Cardiac muscle cell (in vitro differentiated cells and primary cell): Measurements from ENCODE around the gene TXNDC12. TPM values are rescaled to one million over a fixed set of nuclear protein-coding genes. Genes with fewer than 3 reads are reported as not detected.
A peak's percentile ranks its signal among the peaks of the same experiment; 100 is the strongest.
"Not testable (repeated sequence)": the region's sequence is repeated elsewhere in the genome, so short reads cannot be mapped to it uniquely, and the experiment has no call there.

Experiments
- DNase-seq, 2 donors: peaks; one replicate each; pipeline versions ENCODE4 v3.0.0 to v3.0.0-alpha.2; 2010 to 2017; ENCODE audit warnings: low read depth in 1 of 2, low spot score in 1 of 2
- H3K27ac ChIP-seq: fragments of 200-600 bp; sonication (generic); 2 replicates; pipeline ENCODE4 v1.5.1; 2016
- H3K27me3 ChIP-seq: fragments of 200-600 bp; sonication (generic); 2 replicates; pipeline ENCODE4 v1.6.0; 2016; ENCODE audit warnings: control low read depth
- H3K36me3 ChIP-seq: fragments of 200-600 bp; sonication (generic); 2 replicates; pipeline ENCODE4 v1.5.1; 2016; ENCODE audit warnings: control low read depth
- H3K4me1 ChIP-seq: fragments of 200-600 bp; sonication (generic); 2 replicates; pipeline ENCODE4 v1.8.1; 2017; ENCODE audit warnings: low read depth, mild to moderate bottlenecking, mixed run types
- H3K4me3 ChIP-seq: fragments of 200-600 bp; sonication (generic); 2 replicates; pipeline ENCODE4 v1.5.1; 2016; ENCODE audit warnings: mild to moderate bottlenecking
- H3K9me3 ChIP-seq: fragments of 200-600 bp; sonication (generic); 2 replicates; pipeline ENCODE4 v1.5.1; 2017; ENCODE audit warnings: low read depth, mild to moderate bottlenecking, control low read depth
- CTCF ChIP-seq: IDR thresholded peaks from 2 replicates; pipeline ENCODE4 v1.5.1; 2012; ENCODE audit warnings: low read depth, mild to moderate bottlenecking, low read length
- polyA plus RNA-seq: library from polyadenylated mRNA; unstranded; fragments of >200 nt; fragmentation: Nextera tagmentation; extraction: Ambion mirVana; gene quantifications from 2 replicates; pipeline ENCODE4 v1.2.1, GENCODE V29; 2016
- total RNA-seq: library from RNA; depleted of rRNA; stranded (reverse); fragments of >200 nt; gene quantifications from 2 replicates; pipeline ENCODE4 v1.2.3, GENCODE V29; 2016

TXNDC12 gene
- total and polyA plus RNA-seq, 2 experiments from 2014 or later: 51.9 to 58.0 TPM

- Histone ChIP-seq H3K27ac (peak within 1 kb of the TSS; percentile 79), H3K9me3 (no peaks in the 10 kb centered on the region), H3K4me3 (peak within 1 kb of the TSS; percentile 81), H3K27me3 (no peaks in the 10 kb centered on the region), H3K4me1 (peaks cover 13% of the 10 kb centered on the region), H3K36me3 (no peaks in the 10 kb centered on the region)
- TF ChIP-seq CTCF: no peak
- DNase-seq: peak; percentile 91 to 95
Measured at GRCh38 chr1:52033190-52034049, 21.6 kb downstream of the TXNDC12 start, which contains the start of gene KTI12. TSS of gene KTI12 (minus strand) at chr1:52033810. CDS start at chr1:52033761, 49 bp downstream.

GRCh38 chr1:52032785-52033131, 22.2 kb downstream of the TXNDC12 start:
- peak; percentile 9 to 74 for DNase-seq
- Histone ChIP-seq H3K4me1 (peaks cover 13% of the 10 kb centered on the region), H3K9me3 (no peaks in the 10 kb centered on the region), H3K36me3 (no peaks in the 10 kb centered on the region), H3K27ac (peak overlapping the region; percentile 79), H3K27me3 (no peaks in the 10 kb centered on the region), H3K4me3 (peak overlapping the region; percentile 81)
- no peak for TF ChIP-seq CTCF

GRCh38 chr1:52032124-52032784, 22.7 kb downstream of the TXNDC12 start:
- Histone ChIP-seq H3K4me3 (peak overlapping the region; percentile 81), H3K27ac (no peak overlapping the region), H3K4me1 (peaks cover 13% of the 10 kb centered on the region), H3K9me3 (no peaks in the 10 kb centered on the region), H3K27me3 (no peaks in the 10 kb centered on the region), H3K36me3 (peaks cover 3% of the 10 kb centered on the region)
- TF ChIP-seq CTCF: no peak
- no peak for DNase-seq

GRCh38 chr1:52028839-52029238, 26.2 kb downstream of the TXNDC12 start:
- H3K36me3 ChIP-seq: peaks cover 13% of the 10 kb centered on the region
- peaks cover 13% of the 10 kb centered on the region for H3K4me1 ChIP-seq
- not testable (repeated sequence) for DNase-seq, H3K4me3 ChIP-seq, H3K27me3 ChIP-seq, H3K9me3 ChIP-seq, H3K27ac ChIP-seq

- Histone ChIP-seq H3K27me3 (no peaks in the 10 kb centered on the region), H3K4me3 (no peak overlapping the region), H3K36me3 (peaks cover 17% of the 10 kb centered on the region), H3K4me1 (peaks cover 13% of the 10 kb centered on the region), H3K27ac (no peak overlapping the region), H3K9me3 (no peaks in the 10 kb centered on the region)
- no peak for DNase-seq
- TF ChIP-seq CTCF: no peak
Measured at GRCh38 chr1:52028328-52028727, 26.7 kb downstream of the TXNDC12 start.

- H3K36me3 ChIP-seq: peaks cover 26% of the 10 kb centered on the region
- TF ChIP-seq CTCF: no peak
Measured at GRCh38 chr1:52026278-52026677, 28.7 kb downstream of the TXNDC12 start.

More at GRCh38 chr1:52026278-52026677, 28.7 kb downstream of the TXNDC12 start:
- H3K27me3 ChIP-seq: no peaks in the 10 kb centered on the region
- H3K9me3 ChIP-seq: no peaks in the 10 kb centered on the region
- no peaks in the 10 kb centered on the region for H3K4me1 ChIP-seq
- no peak for DNase-seq
- H3K27ac ChIP-seq: no peak overlapping the region
- H3K4me3 ChIP-seq: no peak overlapping the region
